GM12878 (cell line): ENCODE data around the gene HHIP.

ENCODE experiments used
- EZH2 ChIP-seq: IDR thresholded peaks from 2 replicates; pipeline ENCODE4 v1.6.1; 2012; ENCODE audit warnings: low read depth, mild to moderate bottlenecking, control low read depth, inconsistent platforms, low read length, borderline replicate concordance; ENCODE audit not compliant: control insufficient read depth
- JUND ChIP-seq: IDR thresholded peaks from 2 replicates; pipeline ENCODE4 v1.6.1; 2012; ENCODE audit warnings: low read depth, mild to moderate bottlenecking, low read length, improper control_type of control experiment, moderate library complexity
- MXI1 ChIP-seq: fragments of 150-350 bp; IDR thresholded peaks from 2 replicates; pipeline ENCODE4 v1.6.1; 2011; ENCODE audit warnings: low read depth, mild to moderate bottlenecking, inconsistent platforms, low read length, improper control_type of control experiment
- SMAD1 ChIP-seq: fragments of 450-650 bp; IDR thresholded peaks from 2 replicates; pipeline ENCODE4 v1.6.1; 2018; ENCODE audit warnings: mild to moderate bottlenecking, low read depth; ENCODE audit not compliant: partially characterized antibody
- SRF ChIP-seq, 2 experiments: IDR thresholded peaks; 2 replicates each; pipeline ENCODE4 v1.6.1; 2011; ENCODE audit warnings: low read depth in 2 of 2, low read length in 2 of 2, mild to moderate bottlenecking in 1 of 2, moderate library complexity in 1 of 2
- TF ChIP-seq, protein P1 (sequence below), 3 experiments: IDR thresholded peaks in 2 of 3; conservative IDR thresholded peaks in 1 of 3; 2 replicates each; pipeline ENCODE4 v1.5.1; 2011; ENCODE audit warnings: low read depth in 3 of 3, low read length in 3 of 3, mild to moderate bottlenecking in 3 of 3, control low read depth in 2 of 3, moderate library complexity in 2 of 3, inconsistent platforms in 1 of 3, mixed read lengths in 1 of 3; ENCODE audit not compliant: control insufficient read depth in 2 of 3, insufficient read depth in 1 of 3; ENCODE audit errors: extremely low read depth in 1 of 3
- TF ChIP-seq, protein P2 (sequence below): IDR thresholded peaks from 2 replicates; pipeline ENCODE4 v1.6.1; 2011; ENCODE audit warnings: borderline replicate concordance, low read depth, mild to moderate bottlenecking, moderate library complexity, mixed read lengths, low read length; ENCODE audit not compliant: insufficient read depth; ENCODE audit errors: extremely low read length
- TF ChIP-seq, protein P3 (sequence below): IDR thresholded peaks from 2 replicates; pipeline ENCODE4 v1.6.1; 2012; ENCODE audit warnings: low read length, inconsistent platforms
- TF ChIP-seq, protein P4 (sequence below): IDR thresholded peaks from 2 replicates; pipeline ENCODE4 v1.6.1; 2011; ENCODE audit warnings: low read depth, low read length, improper control_type of control experiment, borderline replicate concordance

DNA sequence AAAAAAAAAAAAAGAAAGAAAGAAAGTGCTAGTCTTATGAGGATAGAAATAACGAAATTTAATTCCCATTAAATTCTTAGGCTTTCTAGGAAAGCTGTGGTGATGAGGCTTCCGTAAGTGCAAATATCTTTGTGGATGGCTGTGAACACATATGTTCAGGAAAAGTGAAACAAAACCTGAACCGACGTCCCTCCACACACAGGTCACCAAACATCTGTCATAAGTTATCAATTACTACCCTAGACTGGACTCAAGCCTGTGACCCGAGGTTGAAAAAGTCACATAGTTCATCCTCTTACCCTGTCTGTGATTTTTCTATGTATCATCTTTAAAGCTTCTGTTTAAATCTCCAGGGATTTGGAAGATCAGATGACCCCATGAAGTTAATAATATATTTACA, 24.8 kb downstream of the HHIP start:
- TF ChIP-seq, protein P1, sequence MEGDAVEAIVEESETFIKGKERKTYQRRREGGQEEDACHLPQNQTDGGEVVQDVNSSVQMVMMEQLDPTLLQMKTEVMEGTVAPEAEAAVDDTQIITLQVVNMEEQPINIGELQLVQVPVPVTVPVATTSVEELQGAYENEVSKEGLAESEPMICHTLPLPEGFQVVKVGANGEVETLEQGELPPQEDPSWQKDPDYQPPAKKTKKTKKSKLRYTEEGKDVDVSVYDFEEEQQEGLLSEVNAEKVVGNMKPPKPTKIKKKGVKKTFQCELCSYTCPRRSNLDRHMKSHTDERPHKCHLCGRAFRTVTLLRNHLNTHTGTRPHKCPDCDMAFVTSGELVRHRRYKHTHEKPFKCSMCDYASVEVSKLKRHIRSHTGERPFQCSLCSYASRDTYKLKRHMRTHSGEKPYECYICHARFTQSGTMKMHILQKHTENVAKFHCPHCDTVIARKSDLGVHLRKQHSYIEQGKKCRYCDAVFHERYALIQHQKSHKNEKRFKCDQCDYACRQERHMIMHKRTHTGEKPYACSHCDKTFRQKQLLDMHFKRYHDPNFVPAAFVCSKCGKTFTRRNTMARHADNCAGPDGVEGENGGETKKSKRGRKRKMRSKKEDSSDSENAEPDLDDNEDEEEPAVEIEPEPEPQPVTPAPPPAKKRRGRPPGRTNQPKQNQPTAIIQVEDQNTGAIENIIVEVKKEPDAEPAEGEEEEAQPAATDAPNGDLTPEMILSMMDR (IDR thresholded peaks at IDR 0.05 in 2 of 3, conservative IDR thresholded peaks at IDR 0.05 in 1 of 3; ENCODE audit: control insufficient read depth in 2 of 3, extremely low read depth in 1 of 3, insufficient read depth in 1 of 3, low read depth in 3 of 3, low read length in 3 of 3): no peak
- TF ChIP-seq SMAD1 (no peak), EZH2 (no peak), MXI1 (no peak), SRF (IDR thresholded peaks at IDR 0.05; ENCODE audit: low read depth in 2 of 2, low read length in 2 of 2) (no peak), JUND (no peak)
- TF ChIP-seq, protein P2, sequence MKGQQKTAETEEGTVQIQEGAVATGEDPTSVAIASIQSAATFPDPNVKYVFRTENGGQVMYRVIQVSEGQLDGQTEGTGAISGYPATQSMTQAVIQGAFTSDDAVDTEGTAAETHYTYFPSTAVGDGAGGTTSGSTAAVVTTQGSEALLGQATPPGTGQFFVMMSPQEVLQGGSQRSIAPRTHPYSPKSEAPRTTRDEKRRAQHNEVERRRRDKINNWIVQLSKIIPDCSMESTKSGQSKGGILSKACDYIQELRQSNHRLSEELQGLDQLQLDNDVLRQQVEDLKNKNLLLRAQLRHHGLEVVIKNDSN: no peak
- TF ChIP-seq, protein P3, sequence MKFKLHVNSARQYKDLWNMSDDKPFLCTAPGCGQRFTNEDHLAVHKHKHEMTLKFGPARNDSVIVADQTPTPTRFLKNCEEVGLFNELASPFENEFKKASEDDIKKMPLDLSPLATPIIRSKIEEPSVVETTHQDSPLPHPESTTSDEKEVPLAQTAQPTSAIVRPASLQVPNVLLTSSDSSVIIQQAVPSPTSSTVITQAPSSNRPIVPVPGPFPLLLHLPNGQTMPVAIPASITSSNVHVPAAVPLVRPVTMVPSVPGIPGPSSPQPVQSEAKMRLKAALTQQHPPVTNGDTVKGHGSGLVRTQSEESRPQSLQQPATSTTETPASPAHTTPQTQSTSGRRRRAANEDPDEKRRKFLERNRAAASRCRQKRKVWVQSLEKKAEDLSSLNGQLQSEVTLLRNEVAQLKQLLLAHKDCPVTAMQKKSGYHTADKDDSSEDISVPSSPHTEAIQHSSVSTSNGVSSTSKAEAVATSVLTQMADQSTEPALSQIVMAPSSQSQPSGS: no peak
- TF ChIP-seq, protein P4, sequence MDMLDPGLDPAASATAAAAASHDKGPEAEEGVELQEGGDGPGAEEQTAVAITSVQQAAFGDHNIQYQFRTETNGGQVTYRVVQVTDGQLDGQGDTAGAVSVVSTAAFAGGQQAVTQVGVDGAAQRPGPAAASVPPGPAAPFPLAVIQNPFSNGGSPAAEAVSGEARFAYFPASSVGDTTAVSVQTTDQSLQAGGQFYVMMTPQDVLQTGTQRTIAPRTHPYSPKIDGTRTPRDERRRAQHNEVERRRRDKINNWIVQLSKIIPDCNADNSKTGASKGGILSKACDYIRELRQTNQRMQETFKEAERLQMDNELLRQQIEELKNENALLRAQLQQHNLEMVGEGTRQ: no peak
